Endometrial microvascular endothelial cells (primary cell): ENCODE measurements around the gene PSTK. TPM values are rescaled to one million over a fixed set of nuclear protein-coding genes. Genes with fewer than 3 reads are reported as not detected.

Source experiments
- in situ Hi-C: cut with HindIII; loops from 2 replicates; pipeline ENCODE4 v1.10.0; 2017; ENCODE audit warnings: low sequenced_read_pairs, low pct_unique_long_range_greater_than_20kb; ENCODE audit errors: inconsistent ontology term
- total RNA-seq: library from RNA; depleted of rRNA; stranded (reverse); fragments of >200 nt; gene quantifications from one replicate; pipeline ENCODE4 v1.2.3, GENCODE V29; 2015; ENCODE audit errors: inconsistent ontology term

Gene PSTK
- total RNA-seq, 1 donor from 2014 or later = 4.8 TPM

GRCh38 chr10:123014772-123015171, 34.6 kb downstream of the PSTK start:
- in situ Hi-C loops = no loop called here

DNA sequence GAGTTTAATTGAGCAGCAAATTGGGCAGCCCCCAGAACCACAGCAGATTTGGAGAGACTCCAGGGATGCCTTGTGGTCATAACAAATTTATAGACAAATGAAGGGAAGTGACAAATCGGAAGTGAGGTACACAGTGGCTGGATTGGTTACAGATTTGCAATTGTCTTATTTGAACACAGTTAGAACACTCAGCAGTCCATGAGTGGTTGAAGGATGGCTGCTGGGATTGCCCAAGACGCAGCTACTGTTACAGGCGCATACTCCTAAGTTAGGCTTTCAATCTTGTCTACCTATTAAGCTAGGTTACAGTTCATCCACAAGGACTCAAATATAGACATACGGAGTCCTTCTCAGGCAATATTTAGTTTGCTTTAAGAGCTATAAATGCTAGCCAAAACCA, 36.0 kb downstream of the PSTK start:
- in situ Hi-C loops = no loop called here

DNA sequence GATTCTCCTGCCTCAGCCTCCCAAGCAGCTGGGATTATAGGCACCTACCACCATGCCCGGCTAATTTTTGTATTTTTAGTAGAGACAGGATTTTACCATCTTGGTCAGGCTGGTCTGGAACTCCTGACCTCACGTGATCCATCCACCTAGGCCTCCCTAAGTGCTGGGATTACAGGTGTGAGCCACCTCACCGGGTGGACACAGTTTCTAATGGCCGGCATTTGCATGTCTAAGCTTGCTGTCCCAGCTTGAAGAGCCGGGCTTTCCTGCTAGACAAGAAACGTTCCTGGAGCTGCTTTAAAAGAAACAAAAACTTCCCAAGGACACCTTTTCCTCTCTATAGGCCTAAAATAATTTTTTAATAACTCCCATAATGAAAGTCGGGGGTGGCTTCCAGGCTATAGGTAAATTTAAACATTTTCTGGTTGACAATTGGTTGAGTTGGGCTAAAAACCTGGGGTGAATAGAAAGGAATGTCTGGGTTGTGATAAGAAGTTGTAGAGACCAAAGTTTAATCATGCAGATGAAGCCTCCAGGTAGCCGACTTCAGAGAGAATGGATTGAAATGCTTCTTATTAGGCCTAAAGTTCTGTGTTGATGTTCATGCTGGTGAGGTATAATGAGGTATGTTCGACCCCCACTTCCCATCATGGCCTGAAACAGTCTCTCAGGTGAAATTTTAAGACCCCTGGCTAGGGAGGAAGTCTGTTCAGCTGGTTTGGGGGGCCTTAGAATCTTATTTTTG, 37.4 kb downstream of the PSTK start:
- in situ Hi-C loops = no loop called here

DNA sequence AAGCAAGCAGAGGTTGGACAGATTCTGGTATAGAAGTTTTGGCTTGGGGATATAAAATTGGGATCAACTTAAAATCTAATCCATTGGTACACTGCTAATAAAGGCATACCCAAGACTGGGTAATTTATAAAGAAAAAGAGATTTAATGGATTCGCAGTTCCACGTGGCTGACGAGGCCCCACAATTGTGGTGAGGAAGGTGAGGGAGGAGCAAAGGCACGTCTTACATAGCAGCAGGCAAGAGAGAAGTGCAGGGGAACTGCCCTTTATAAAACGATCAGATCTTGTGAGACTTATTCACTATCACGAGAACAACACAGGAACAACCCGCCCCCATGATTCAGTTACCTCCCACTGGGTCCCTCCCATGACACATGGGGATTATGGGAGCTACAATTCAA, 38.3 kb downstream of the PSTK start:
- in situ Hi-C loops = no loop called here

- in situ Hi-C loops = no loop called here
Measured at GRCh38 chr10:123019264-123019663, 39.1 kb downstream of the PSTK start.

DNA sequence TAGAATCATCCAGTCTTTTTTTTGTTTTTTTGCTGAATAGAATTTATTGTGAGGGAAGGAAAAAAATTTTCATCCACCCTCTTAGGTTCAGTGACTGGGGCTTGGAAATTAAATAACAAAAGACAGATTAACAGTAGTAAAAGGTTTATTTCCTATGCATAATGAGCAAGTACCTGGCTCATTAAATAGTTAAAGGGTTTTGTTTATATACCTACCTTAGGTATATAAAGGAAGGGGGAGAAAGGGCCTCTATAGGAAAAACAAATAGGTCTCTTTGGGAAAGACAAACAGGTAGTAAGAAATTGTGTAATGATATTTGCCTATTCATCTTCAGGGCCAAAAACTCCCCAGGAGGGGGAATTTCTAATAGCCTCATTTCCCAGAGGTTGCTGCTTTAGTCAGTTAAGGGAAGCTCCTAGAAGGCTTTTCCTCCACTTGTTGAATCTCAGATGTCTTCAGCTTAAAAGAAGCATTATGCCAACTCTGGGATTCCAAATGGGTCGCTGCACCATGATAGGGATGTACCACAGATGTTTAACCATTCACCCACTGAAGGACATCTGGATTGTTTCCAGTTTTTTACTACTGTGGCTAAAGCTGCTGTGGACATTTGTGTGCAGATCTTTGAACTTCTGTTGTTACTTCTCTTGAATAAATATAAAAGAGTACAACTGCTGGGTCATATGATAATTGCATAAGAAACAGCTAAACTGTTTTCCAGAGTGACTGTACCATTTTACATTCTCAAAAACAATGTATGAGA, 39.9 kb downstream of the PSTK start:
- in situ Hi-C loops = no loop called here

DNA sequence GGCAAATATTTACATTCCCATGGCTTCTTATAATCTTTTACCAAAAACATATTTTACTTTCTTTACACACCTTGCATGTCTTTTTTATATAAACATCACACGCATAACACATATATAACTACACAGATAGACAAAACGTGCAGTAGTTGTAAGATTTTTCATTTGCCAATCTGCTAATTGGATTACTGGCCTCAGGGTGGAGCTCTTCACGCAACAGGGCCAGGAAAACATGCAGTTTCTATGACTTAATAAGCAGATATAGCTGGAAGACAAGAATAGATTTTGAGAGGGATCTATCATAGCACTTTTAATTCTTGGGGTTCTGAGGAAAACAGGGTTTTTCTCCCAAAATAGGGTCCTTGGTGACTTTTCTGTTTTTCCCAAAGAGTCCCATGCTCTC, 41.3 kb downstream of the PSTK start:
- in situ Hi-C loops = no loop called here

DNA sequence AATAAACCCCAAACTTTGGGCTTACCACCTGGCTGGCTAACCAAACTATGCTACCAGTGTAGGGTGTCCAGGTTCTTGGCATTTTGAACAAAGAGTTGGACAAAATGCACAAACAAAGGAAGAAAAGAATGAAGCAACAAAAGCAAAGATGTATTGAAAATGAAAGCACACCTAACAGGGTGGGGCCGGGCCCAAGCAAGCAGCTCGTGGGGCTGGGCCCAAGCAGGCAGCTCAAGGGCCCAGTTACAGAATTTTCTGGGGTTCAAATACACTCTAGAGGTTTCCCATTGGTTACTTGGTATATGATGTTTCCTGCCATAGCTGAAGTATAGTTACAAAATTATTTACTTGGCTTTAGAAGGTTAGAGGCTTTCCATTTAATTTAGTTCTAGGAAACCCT, 44.3 kb downstream of the PSTK start:
- in situ Hi-C loops = no loop called here

DNA sequence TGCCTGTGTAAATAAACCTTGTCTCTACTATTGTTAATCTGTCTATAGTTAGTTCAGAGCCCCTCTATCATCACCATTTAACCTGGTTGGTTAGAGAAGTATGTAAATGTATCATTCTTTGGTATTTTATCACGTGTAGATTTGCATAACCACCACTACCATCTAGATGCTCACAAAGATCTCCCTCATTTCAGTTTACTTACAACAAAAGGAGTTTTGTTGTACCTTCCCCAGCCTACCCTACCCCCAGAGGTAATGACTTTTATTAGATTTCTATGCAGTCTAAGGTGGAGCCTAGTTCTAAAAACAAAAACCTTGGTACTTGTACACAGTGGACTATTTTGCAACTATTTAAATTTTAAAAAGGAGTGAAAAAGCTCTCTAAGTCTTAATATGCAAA, 46.1 kb downstream of the PSTK start:
- in situ Hi-C loops = no loop called here

DNA sequence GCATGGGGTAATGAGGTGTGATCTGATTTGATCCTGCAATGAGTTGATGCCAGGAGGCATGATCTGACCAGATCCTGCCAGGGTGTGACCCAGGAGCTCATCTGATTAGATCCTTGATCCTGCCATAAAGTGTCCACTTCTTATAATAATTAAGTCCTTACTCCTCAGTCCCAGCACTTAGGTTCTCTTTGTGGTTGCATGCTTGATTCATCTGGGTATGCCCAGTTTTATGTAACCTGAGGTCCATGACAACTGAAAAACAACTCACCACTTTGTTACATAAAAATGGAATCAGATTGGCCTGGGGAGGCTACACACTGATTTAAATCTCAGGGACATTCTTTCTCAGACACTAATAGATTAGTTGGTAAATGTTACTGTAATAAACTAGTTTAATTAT, 47.7 kb downstream of the PSTK start:
- in situ Hi-C loops = no loop called here

- in situ Hi-C loops = no loop called here
Measured at GRCh38 chr10:123031124-123031523, 50.9 kb downstream of the PSTK start.

GRCh38 chr10:123034332-123034731, 54.1 kb downstream of the PSTK start:
- in situ Hi-C loops = no loop called here

GRCh38 chr10:123035467-123036086, 55.4 kb downstream of the PSTK start:
- in situ Hi-C loops = no loop called here

DNA sequence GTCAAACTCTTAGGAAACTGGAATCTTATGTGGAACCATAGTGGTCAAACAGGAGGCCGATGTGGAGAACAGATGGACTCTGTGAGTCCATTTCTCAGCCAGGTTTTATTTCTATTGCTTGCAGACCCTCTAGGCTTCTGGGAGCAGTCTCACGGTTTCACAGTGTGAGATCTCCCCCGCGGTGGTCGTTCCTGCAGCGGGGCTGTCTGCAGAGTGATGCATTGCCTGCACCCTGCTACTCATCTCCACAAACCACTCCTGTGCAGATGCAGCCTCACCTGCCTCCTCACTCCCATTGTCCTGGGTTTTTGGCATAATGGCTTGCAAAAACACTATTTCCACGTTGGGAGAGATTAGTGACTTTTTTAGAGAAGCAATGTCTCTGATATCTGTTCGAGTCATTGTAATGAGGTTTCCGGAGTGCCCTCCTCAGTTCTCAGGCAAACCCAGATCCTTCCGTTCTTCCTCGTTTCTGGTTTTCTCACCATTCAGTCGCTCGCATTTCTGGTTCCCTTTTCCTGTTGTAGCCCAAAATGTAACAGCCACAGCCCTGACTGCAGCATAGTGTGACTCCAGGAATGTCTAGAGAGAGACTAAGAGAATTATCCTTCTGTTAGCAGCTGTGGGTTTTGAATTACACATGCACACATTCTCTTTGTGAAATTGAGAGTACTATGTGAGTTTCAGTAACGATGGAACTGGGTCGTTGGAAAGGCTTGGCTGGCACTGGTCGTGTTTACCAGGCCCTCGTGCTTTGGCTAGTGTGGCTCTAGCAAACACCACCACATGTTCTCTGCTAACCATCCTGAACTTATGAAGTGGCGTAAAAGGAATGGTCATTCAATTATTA, 58.8 kb downstream of the PSTK start:
- in situ Hi-C loops = no loop called here

DNA sequence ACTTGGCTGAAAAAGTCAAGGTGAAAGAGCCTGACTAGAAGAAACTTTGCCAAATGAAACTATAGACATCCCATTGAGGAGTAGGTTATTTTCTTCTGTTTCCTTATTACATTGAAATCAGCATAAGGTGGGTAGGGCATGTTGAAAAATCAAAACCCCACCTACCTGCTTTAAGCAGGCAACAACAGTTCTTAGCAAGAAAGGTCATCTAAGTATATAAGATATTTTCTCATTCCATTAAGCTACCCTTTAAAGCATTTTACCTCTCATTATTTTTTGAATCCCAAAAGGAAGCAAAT, 59.4 kb downstream of the PSTK start:
- in situ Hi-C loops = no loop called here

Other genes starting within 250 kb of the PSTK start
- gene CUZD1, start 134.5 kb upstream of the PSTK start, total RNA-seq = 1.3 TPM
- gene FAM24B, start 100.8 kb upstream of the PSTK start, total RNA-seq = 10.5 TPM
- gene FAM24A, start 69.8 kb upstream of the PSTK start, total RNA-seq = not detected
- 11.2 TPM for gene C10orf88, start 26.2 kb upstream of the PSTK start, total RNA-seq
- gene IKZF5, start 28.4 kb downstream of the PSTK start, total RNA-seq = 4.6 TPM
- gene ACADSB, start 28.6 kb downstream of the PSTK start, total RNA-seq = 4.8 TPM
- gene HMX3, start 155.6 kb downstream of the PSTK start, total RNA-seq = not detected
- not detected for gene HMX2, start 167.7 kb downstream of the PSTK start, total RNA-seq
- gene BUB3, start 174.0 kb downstream of the PSTK start, total RNA-seq = 295 TPM